Astrocyte of the hippocampus (primary cell): ENCODE data around the gene IMPG2.

Experiments
- DNase-seq: peaks from one replicate; pipeline ENCODE4 v3.0.0; 2011; ENCODE audit warnings: low read depth, low spot score

IMPG2 gene

DNA sequence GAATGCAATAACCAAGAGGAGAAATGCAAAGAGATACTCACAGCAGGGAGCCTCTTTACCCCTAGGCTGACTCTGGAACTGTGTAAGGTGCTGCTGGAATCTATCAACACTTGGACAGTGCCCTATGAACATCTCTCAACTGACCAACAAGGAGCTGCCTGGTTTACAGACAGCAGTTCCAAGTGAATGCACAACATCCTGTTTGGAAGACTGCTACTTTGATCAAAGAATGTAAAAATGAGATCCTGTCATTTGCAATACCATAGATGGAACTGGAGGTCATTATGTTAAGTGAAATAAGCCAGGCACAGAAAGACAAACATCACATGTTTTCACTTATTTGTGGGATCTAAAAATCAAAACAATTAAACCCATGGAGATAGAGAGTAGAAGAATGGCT, 136.3 kb downstream of the IMPG2 start:
- no peak for DNase-seq

GRCh38 chr3:101183151-101183550, 137.2 kb downstream of the IMPG2 start:
- DNase-seq, result no peak

- no peak for DNase-seq
Measured at GRCh38 chr3:101182734-101183133, 137.6 kb downstream of the IMPG2 start.

DNA sequence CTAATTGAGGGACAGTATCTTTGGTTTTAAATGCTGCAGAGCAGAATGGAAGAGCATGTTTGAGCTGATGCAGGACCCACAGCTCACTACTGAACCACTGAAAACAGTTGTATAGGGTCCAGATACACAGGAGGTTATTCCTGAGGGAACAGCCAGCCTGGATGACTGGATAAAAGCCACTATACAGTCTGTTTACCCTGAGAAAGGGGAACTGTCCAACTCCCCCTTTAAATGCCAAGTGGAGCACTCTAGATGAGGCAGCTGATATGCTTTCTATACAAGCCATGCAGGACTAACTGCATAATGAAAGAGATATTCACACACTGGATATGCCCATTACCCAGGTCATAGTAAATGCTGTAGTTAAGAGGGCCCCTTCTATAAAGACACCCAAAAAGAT, 138.6 kb downstream of the IMPG2 start:
- no peak for DNase-seq

DNA sequence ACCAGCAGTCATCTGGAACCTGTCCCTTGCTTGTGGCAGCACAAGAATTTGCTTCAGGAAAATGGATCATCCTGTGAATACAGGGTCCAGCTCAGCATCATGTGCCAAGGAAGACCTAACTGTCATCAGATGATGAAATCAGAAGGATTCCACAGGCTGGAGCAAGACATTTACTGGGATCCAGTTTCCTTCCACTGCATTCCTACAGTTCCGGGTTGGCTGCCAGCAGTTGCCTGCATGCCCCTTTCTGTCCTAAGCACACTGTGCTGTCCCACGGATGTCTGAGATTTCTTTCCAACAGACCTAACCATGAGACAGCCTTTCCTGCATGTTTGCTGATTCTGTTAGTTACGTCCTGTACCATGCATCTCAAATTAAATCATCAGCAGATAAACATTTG, 140.7 kb downstream of the IMPG2 start:
- no peak for DNase-seq

GRCh38 chr3:101177577-101177976, 142.8 kb downstream of the IMPG2 start:
- no peak for DNase-seq
